Peyer's patch (tissue), 4 donors: ENCODE measurements around the gene SLC27A1. TPM values are rescaled to one million over a fixed set of nuclear protein-coding genes. Genes with fewer than 3 reads are reported as not detected.

Source experiments
- DNase-seq, 3 donors: peaks; one replicate each; pipeline ENCODE4 v3.0.0-alpha.2; 2017 to 2019
- H3K27ac ChIP-seq, 4 donors: fragments of 200-600 bp; sonication (generic); one replicate each; pipeline ENCODE4 v1.5.1; 2016 to 2019
- H3K27me3 ChIP-seq, 2 donors: fragments of 200-600 bp; sonication (generic); one replicate each; pipeline ENCODE4 v1.5.1; 2019
- H3K36me3 ChIP-seq, 3 donors: fragments of 200-600 bp; sonication (generic); one replicate each; pipeline ENCODE4 v1.5.1; 2016 to 2019
- H3K4me1 ChIP-seq, 4 donors: fragments of 200-600 bp; sonication (generic); one replicate each; pipeline ENCODE4 v1.5.1; 2016 to 2019
- H3K4me3 ChIP-seq, 4 donors: fragments of 200-600 bp; sonication (generic); 1 replicate in 3 of 4; 2 replicates in 1 of 4; pipeline ENCODE4 v1.5.1; 2016 to 2019; ENCODE audit warnings: mild to moderate bottlenecking in 1 of 4
- H3K9me3 ChIP-seq, 4 donors: fragments of 200-600 bp; sonication (generic); one replicate each; pipeline ENCODE4 v1.5.1; 2016 to 2019; ENCODE audit warnings: mild to moderate bottlenecking in 1 of 4
- POLR2A ChIP-seq, 2 donors: fragments of 450-650 bp; IDR thresholded peaks; one replicate each; pipeline ENCODE4 v1.5.1; 2017; ENCODE audit warnings: antibody characterized with exemption in 2 of 2, mild to moderate bottlenecking in 2 of 2, moderate library complexity in 2 of 2
- total RNA-seq, 4 donors: library from RNA; depleted of rRNA; stranded (reverse); fragments of >200 nt; gene quantifications; one replicate each; pipeline ENCODE4 v1.1.0, GENCODE V29; 2016
- TF ChIP-seq, protein P1 (sequence below), 6 experiments: fragments of 450-650 bp in 4 of 6; fragments of 200-600 bp in 2 of 6; sonication (generic) in 1 of 6; IDR thresholded peaks; one replicate each; pipeline ENCODE4 v1.5.1; 2017 to 2019; ENCODE audit warnings: antibody characterized with exemption in 6 of 6, mild to moderate bottlenecking in 3 of 6, moderate library complexity in 1 of 6

Gene SLC27A1
- total RNA-seq, 4 donors from 2014 or later: 0.70 to 13.2 (median 8.3) TPM

- no peaks in the 10 kb centered on the region for H3K9me3 ChIP-seq
- no peak overlapping the region for H3K4me3 ChIP-seq
- no peaks in the 10 kb centered on the region for H3K27me3 ChIP-seq
- H3K4me1 ChIP-seq: no peaks in the 10 kb centered on the region
- no peaks in the 10 kb centered on the region for H3K36me3 ChIP-seq
- no peak for DNase-seq
- TF ChIP-seq, protein P1, sequence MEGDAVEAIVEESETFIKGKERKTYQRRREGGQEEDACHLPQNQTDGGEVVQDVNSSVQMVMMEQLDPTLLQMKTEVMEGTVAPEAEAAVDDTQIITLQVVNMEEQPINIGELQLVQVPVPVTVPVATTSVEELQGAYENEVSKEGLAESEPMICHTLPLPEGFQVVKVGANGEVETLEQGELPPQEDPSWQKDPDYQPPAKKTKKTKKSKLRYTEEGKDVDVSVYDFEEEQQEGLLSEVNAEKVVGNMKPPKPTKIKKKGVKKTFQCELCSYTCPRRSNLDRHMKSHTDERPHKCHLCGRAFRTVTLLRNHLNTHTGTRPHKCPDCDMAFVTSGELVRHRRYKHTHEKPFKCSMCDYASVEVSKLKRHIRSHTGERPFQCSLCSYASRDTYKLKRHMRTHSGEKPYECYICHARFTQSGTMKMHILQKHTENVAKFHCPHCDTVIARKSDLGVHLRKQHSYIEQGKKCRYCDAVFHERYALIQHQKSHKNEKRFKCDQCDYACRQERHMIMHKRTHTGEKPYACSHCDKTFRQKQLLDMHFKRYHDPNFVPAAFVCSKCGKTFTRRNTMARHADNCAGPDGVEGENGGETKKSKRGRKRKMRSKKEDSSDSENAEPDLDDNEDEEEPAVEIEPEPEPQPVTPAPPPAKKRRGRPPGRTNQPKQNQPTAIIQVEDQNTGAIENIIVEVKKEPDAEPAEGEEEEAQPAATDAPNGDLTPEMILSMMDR (IDR thresholded peaks at IDR 0.05): no peak
- no peak for TF ChIP-seq POLR2A (IDR thresholded peaks at IDR 0.05)
- H3K27ac ChIP-seq: no peak overlapping the region
These were observed 38.9 kb upstream of the SLC27A1 start for GRCh38 chr19:17431417-17431816.

GRCh38 chr19:17435218-17435617 lies 35.1 kb upstream of the SLC27A1 start:
- TF ChIP-seq, protein P1 (IDR thresholded peaks at IDR 0.05): no peak
- TF ChIP-seq POLR2A (IDR thresholded peaks at IDR 0.05): no peak
- Histone ChIP-seq H3K27me3 (no peaks in the 10 kb centered on the region), H3K4me3 (no peak overlapping the region), H3K9me3 (no peaks in the 10 kb centered on the region), H3K36me3 (no peaks in the 10 kb centered on the region), H3K27ac (no peak overlapping the region), H3K4me1 (no peaks in the 10 kb centered on the region)
- no peak for DNase-seq

GRCh38 chr19:17436094-17436873 lies 34.0 kb upstream of the SLC27A1 start:
- no peak for DNase-seq
- no peaks in the 10 kb centered on the region for H3K4me1 ChIP-seq
- TF ChIP-seq POLR2A (IDR thresholded peaks at IDR 0.05): no peak
- TF ChIP-seq, protein P1 (IDR thresholded peaks at IDR 0.05): no peak
- H3K36me3 ChIP-seq: no peaks in the 10 kb centered on the region
- H3K27me3 ChIP-seq: no peaks in the 10 kb centered on the region
- no peak overlapping the region for H3K4me3 ChIP-seq
- H3K27ac ChIP-seq: no peak overlapping the region
- H3K9me3 ChIP-seq: no peaks in the 10 kb centered on the region

DNA sequence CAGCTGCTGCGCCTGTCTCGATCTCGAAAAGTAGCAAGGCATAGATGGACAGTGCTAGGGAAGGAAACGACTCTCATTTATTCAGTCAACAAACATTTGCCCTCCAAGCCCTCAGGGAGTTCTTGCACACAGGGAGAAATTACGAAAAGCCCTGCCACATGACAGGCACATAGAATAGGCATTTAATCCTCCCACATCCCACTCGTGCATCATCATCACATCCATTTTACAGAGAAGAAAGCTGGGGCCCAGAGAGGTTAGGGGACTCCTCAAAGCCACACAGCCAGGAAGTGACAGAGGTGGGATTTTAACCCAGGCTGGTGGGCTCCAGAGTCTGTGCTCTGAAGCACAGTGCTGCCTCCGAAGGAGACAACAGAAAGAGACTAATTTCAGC lies 33.5 kb upstream of the SLC27A1 start:
- TF ChIP-seq POLR2A (IDR thresholded peaks at IDR 0.05): no peak
- TF ChIP-seq, protein P1 (IDR thresholded peaks at IDR 0.05): no peak
- no peak for DNase-seq
- H3K4me1 ChIP-seq: no peaks in the 10 kb centered on the region
- no peaks in the 10 kb centered on the region for H3K9me3 ChIP-seq
- H3K36me3 ChIP-seq: no peaks in the 10 kb centered on the region
- H3K27me3 ChIP-seq: no peaks in the 10 kb centered on the region
- H3K4me3 ChIP-seq: no peak overlapping the region
- H3K27ac ChIP-seq: no peak overlapping the region

DNA sequence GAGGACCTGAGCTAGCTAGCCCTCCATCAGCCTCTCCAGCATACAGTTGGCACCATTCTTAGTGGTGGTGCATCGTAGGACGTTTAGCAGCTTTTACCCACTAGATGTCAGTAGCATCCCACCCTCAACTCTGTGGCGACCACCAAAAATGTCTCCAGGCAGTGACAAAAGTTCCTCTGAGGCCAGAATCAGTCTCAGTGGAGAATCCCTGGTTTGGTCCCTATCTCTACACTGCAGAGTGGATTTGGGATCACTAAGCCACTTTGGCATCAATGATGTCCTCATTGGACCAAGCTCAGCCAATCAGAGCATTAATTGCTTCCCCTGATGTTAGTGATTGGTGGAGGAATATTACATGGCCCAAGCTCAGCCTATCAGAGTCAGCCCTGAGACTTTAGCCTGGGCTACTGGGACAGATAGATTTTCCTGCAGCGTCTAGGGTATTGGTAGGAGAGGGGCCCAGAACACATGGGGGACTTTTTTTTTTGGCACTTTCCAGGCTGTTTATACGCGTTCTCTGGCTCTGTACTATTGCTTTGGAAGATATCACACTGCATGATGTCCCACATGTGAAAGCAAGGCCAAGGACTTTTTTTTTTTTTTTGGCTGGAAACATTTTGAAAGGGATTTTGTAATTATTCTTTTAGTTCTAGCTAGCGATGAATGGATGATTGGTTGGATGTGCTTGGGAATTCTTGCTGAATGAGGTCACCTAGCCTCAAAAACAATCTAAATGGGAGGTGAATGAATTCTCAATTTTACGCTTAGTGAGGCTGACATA lies 28.9 kb upstream of the SLC27A1 start:
- Histone ChIP-seq H3K27me3 (no peaks in the 10 kb centered on the region), H3K27ac (no peak overlapping the region), H3K4me1 (no peaks in the 10 kb centered on the region), H3K36me3 (no peaks in the 10 kb centered on the region), H3K9me3 (no peaks in the 10 kb centered on the region), H3K4me3 (no peak overlapping the region)
- no peak for DNase-seq
- no peak for TF ChIP-seq POLR2A (IDR thresholded peaks at IDR 0.05)
- TF ChIP-seq, protein P1 (IDR thresholded peaks at IDR 0.05): peak in 4 of 6 experiments; percentile 21 to 40 (median 36)
